ENCODE data around the gene STK25. TPM values are rescaled to one million over a fixed set of nuclear protein-coding genes. Genes with fewer than 3 reads are reported as not detected.

The STK25 gene
- polyA plus RNA-seq, 2 of the 4 experiments (the other 2 are of a cell fraction) = 101 to 138 TPM

- no peak for FAIRE-seq
- POLR2A ChIA-PET = no interaction called here
Observed at GRCh38 chr2:241514553-241514952, 6.2 kb upstream of the STK25 start.

GRCh38 chr2:241511091-241511741, 2.8 kb upstream of the STK25 start:
- ChIA-PET CTCF (interaction anchor here (0.9 kb wide), 1 partner anchor 10 kb away, joined by 3 read pairs; no protein-coding TSS in a partner anchor), POLR2A (interaction anchor here (0.6 kb wide), 1 partner anchor 207 kb away, joined by 3 read pairs; no protein-coding TSS in a partner anchor)
- ATAC-seq = no peak
- 87% methylated on average over 6 of the region's 6 CpGs for WGBS (ENCODE audit: missing lambda C conversion rate)
- H3K9me3 ChIP-seq = no peaks in the 10 kb centered on the region
- no peak overlapping the region for H3K4me2 ChIP-seq
- FAIRE-seq = no peak
- peaks cover 13% of the 10 kb centered on the region for H3K4me1 ChIP-seq
- no peak overlapping the region for H3K4me3 ChIP-seq
- H3K27ac ChIP-seq = no peak overlapping the region
- no peak for DNase-seq (ENCODE audit: low read depth in 1 of 2, low spot score in 1 of 2)
- no peak for TF ChIP-seq ESRRA (IDR thresholded peaks at IDR 0.05; ENCODE audit: borderline replicate concordance, low read length)
- TF ChIP-seq CTCF (IDR thresholded peaks at IDR 0.05) = no peak
- TF ChIP-seq ZNF302 (CRISPR knock-in tag; IDR thresholded peaks at IDR 0.05) = no peak
- TF ChIP-seq FOXS1 (CRISPR knock-in tag; IDR thresholded peaks at IDR 0.05) = no peak
- TF ChIP-seq RAD21 (conservative IDR thresholded peaks at IDR 0.05 in 1 of 2, IDR thresholded peaks at IDR 0.05 in 1 of 2) = no peak
- no peak for TF ChIP-seq TP53 (CRISPR knock-in tag; IDR thresholded peaks at IDR 0.05)
- TF ChIP-seq ZC3H11A (IDR thresholded peaks at IDR 0.05) = no peak
- TF ChIP-seq, protein P1, sequence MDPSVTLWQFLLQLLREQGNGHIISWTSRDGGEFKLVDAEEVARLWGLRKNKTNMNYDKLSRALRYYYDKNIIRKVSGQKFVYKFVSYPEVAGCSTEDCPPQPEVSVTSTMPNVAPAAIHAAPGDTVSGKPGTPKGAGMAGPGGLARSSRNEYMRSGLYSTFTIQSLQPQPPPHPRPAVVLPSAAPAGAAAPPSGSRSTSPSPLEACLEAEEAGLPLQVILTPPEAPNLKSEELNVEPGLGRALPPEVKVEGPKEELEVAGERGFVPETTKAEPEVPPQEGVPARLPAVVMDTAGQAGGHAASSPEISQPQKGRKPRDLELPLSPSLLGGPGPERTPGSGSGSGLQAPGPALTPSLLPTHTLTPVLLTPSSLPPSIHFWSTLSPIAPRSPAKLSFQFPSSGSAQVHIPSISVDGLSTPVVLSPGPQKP (IDR thresholded peaks at IDR 0.05; ENCODE audit: low read depth, low read length) = no peak
- TF ChIP-seq HDAC2 (IDR thresholded peaks at IDR 0.05) = no peak

More at GRCh38 chr2:241514553-241514952, 6.2 kb upstream of the STK25 start:
- Histone ChIP-seq H3K4me1 (no peaks in the 10 kb centered on the region), H3K27ac (no peak overlapping the region), H3K9me3 (no peaks in the 10 kb centered on the region), H3K4me3 (no peak overlapping the region), H3K4me2 (no peak overlapping the region)
- TF ChIP-seq, protein P2, sequence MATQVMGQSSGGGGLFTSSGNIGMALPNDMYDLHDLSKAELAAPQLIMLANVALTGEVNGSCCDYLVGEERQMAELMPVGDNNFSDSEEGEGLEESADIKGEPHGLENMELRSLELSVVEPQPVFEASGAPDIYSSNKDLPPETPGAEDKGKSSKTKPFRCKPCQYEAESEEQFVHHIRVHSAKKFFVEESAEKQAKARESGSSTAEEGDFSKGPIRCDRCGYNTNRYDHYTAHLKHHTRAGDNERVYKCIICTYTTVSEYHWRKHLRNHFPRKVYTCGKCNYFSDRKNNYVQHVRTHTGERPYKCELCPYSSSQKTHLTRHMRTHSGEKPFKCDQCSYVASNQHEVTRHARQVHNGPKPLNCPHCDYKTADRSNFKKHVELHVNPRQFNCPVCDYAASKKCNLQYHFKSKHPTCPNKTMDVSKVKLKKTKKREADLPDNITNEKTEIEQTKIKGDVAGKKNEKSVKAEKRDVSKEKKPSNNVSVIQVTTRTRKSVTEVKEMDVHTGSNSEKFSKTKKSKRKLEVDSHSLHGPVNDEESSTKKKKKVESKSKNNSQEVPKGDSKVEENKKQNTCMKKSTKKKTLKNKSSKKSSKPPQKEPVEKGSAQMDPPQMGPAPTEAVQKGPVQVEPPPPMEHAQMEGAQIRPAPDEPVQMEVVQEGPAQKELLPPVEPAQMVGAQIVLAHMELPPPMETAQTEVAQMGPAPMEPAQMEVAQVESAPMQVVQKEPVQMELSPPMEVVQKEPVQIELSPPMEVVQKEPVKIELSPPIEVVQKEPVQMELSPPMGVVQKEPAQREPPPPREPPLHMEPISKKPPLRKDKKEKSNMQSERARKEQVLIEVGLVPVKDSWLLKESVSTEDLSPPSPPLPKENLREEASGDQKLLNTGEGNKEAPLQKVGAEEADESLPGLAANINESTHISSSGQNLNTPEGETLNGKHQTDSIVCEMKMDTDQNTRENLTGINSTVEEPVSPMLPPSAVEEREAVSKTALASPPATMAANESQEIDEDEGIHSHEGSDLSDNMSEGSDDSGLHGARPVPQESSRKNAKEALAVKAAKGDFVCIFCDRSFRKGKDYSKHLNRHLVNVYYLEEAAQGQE (IDR thresholded peaks at IDR 0.05) = no peak
- TF ChIP-seq CHD2 (IDR thresholded peaks at IDR 0.05; ENCODE audit: low read length, partially characterized antibody) (no peak), MAX (IDR thresholded peaks at IDR 0.05) (no peak), CTCF (IDR thresholded peaks at IDR 0.05) (no peak), ESRRA (IDR thresholded peaks at IDR 0.05; ENCODE audit: borderline replicate concordance, low read length) (no peak), BHLHE40 (IDR thresholded peaks at IDR 0.05; ENCODE audit: low read depth, low read length) (no peak), PHF8 (IDR thresholded peaks at IDR 0.05; ENCODE audit: borderline replicate concordance, low read depth) (no peak), EHF (CRISPR knock-in tag; IDR thresholded peaks at IDR 0.05) (no peak), FOSB (CRISPR knock-in tag; IDR thresholded peaks at IDR 0.05) (no peak), MAFK (IDR thresholded peaks at IDR 0.05; ENCODE audit: partially characterized antibody) (no peak), TP53 (CRISPR knock-in tag; IDR thresholded peaks at IDR 0.05) (no peak)
- TF ChIP-seq, protein P3, sequence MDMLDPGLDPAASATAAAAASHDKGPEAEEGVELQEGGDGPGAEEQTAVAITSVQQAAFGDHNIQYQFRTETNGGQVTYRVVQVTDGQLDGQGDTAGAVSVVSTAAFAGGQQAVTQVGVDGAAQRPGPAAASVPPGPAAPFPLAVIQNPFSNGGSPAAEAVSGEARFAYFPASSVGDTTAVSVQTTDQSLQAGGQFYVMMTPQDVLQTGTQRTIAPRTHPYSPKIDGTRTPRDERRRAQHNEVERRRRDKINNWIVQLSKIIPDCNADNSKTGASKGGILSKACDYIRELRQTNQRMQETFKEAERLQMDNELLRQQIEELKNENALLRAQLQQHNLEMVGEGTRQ (IDR thresholded peaks at IDR 0.05) = no peak
- TF ChIP-seq, protein P4, sequence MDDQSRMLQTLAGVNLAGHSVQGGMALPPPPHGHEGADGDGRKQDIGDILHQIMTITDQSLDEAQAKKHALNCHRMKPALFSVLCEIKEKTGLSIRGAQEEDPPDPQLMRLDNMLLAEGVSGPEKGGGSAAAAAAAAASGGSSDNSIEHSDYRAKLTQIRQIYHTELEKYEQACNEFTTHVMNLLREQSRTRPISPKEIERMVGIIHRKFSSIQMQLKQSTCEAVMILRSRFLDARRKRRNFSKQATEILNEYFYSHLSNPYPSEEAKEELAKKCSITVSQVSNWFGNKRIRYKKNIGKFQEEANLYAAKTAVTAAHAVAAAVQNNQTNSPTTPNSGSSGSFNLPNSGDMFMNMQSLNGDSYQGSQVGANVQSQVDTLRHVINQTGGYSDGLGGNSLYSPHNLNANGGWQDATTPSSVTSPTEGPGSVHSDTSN (IDR thresholded peaks at IDR 0.05) = no peak
- CTCF ChIA-PET = no interaction called here
- peak; percentile 55 to 61; a peak in 4 of 6 replicates for ATAC-seq
- DNase-seq (ENCODE audit: low read depth in 1 of 2, low spot score in 1 of 2) = no peak
- 70% methylated on average over 5 of the region's 5 CpGs for WGBS (ENCODE audit: missing lambda C conversion rate)

Data from A549 (cell line).